Jurkat, Clone E6-1 (cell line): Measurements from ENCODE around the gene BCAT1.
"Not testable (repeated sequence)": the region's sequence is repeated elsewhere in the genome, so short reads cannot be mapped to it uniquely, and the experiment has no call there.

Source experiments
- DNase-seq: peaks from one replicate; pipeline ENCODE4 v3.0.0-alpha.2; 2011; ENCODE audit warnings: low read depth, low spot score
- H3K4me3 ChIP-seq: 2 replicates; pipeline ENCODE4 v1.5.1; 2011; ENCODE audit warnings: mild to moderate bottlenecking, low read length, control low read depth, moderate library complexity

BCAT1 gene

GRCh38 chr12:24931666-24932405, 17.1 kb downstream of the BCAT1 start:
- no peak overlapping the region for H3K4me3 ChIP-seq
- DNase-seq, result no peak

GRCh38 chr12:24929953-24930352, 18.9 kb downstream of the BCAT1 start:
- H3K4me3 ChIP-seq, result no peak overlapping the region
- DNase-seq, result no peak

DNA sequence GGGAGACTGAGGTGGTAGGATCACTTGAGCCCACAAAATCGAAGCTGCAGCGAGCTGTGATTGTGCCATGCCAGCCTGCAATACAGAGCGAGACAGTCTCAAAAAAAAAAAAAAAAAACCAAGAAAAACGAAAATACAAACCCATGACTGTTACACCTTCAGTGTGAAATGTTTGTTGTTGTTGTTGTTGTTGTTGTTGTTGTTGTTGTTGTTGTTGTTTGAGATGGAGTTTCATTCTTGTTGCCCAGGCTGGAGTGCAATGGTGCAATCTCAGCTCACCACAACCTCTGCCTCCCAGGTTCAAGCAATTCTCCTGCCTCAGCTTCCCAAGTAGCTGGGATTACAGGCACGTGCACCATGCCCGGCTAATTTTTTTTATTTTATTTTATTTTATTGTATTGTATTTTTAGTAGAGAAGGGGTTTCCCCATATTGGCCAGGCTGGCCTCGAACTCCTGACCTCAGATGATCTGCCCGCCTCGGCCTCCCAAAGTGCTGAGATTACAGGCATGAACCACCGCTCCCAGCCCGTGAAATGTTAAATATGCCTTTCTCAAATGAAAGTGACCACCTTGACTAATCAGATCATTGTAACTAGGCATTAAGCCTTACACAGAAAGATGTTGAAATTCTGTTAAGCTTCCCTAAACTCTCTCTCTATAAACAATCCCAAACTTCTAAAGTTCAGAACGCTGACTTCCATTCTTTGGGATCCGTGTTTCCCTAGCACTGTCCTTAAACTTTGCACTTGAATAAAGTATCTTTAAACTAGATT, 20.2 kb downstream of the BCAT1 start:
- not testable (repeated sequence) for DNase-seq, H3K4me3 ChIP-seq

- no peak overlapping the region for H3K4me3 ChIP-seq
Measured at GRCh38 chr12:24928131-24928530, 20.8 kb downstream of the BCAT1 start.

DNA sequence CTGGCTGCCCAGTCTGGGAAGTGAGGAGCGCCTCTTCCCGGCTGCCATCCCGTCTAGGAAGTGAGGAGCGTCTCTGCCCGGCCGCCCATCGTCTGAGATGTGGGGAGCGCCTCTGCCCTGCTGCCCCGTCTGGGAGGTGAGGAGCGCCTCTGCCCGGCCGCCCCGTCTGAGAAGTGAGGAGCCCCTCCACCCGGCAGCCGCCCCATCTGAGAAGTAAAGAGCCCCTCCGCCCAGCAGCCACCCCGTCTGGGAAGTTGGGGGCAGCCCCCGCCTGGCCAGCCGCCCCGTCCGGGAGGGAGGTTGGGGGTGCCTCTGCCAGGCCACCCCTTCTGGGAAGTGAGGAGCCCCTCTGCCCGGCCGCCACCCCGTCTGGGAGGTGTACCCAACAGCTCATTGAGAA, 22.8 kb downstream of the BCAT1 start:
- not testable (repeated sequence) for H3K4me3 ChIP-seq, DNase-seq

More at GRCh38 chr12:24928131-24928530, 20.8 kb downstream of the BCAT1 start:
- DNase-seq, result no peak

- no peak overlapping the region for H3K4me3 ChIP-seq
- DNase-seq, result no peak
Measured at GRCh38 chr12:24922090-24922489, 26.8 kb downstream of the BCAT1 start.

GRCh38 chr12:24921251-24922038, 27.5 kb downstream of the BCAT1 start:
- no peak overlapping the region for H3K4me3 ChIP-seq
- peak; percentile 52 for DNase-seq

DNA sequence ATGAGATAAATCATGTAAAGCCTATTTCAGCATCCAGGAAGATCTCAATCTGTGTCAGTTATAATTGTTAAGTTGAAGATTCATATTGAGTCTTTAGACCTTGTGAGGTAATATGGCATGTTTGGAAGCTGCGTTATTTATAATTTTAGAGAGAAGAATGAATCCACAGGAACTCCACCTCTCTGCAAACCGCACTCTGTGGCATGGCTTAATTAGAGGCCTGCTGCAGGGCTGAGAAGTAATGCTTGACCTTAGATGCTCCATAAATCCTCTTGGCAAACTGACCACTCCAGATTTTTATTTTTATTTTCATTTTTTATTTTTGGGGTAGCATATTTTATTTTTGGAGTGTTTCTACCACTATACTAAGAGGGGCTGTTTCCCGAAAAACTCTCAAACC, 28.8 kb downstream of the BCAT1 start:
- H3K4me3 ChIP-seq, result no peak overlapping the region
- no peak for DNase-seq

DNA sequence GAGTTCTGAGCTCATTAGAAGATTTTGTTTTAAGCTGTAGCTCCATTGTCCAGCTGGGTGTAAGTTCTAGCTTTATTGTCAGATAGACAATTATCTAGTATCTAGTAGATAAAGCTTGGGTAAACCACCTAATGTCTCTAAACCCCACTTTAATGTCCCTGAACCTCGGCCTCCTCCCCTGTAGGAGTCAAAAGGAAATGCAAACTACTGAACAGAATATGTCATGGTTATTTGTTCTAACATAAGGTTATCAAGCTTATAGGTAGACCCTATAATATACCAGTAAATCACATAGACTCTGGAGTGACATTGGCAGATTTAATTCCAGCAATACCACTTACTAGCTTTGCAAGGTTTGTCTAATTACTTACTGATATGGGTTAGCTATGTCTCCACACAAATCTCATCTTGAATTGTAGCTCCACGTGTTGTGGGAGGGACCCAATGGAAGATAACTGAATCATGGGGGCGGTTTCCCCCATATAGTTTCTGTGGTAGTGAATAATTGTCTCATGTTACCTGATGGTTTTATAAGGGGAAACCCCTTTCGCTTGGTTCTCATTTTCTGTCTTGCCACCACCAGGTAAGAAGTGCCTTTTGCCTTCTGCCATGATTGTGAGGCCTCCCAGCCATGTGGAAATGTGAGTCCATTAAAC, 29.4 kb downstream of the BCAT1 start:
- DNase-seq, result no peak
- H3K4me3 ChIP-seq, result no peak overlapping the region

DNA sequence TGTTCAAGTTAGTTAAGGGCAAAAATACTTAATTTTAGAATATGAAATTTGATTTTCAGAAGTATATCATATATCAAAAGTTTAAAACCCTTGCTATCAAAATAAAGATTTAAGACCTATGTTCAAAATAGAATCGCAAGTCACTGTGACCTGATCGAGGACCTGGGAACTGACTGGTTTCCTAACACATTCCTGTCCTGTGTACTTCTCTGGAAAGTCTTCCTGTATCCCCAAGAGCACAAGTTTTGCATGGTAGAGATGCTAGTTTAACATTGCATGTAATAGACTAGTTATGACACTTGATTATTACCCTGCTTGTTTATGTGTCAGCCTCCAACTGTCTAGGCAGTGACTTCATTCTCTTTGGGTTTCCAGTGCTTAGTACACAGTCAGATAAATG, 30.3 kb downstream of the BCAT1 start:
- H3K4me3 ChIP-seq, result no peak overlapping the region
- DNase-seq, result no peak

DNA sequence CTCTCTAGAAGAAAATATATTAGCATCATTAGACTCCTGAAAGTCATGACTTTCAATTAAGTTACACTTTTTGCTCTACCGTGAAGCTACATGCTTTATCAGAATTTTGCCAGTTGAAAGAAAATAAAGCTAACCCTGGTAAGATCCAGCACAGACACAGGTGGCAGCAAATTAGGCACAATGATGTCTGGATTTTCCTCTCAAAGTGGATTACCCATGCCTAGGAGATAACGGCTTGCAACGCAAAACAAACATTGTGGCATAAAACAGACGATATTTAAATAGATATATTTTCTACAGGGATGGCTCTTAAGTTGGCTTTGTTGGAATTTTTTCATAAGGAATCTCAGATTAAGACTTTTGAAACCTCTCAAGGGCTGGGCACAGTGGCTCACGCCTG, 33.4 kb downstream of the BCAT1 start:
- no peak for DNase-seq
- no peak overlapping the region for H3K4me3 ChIP-seq

DNA sequence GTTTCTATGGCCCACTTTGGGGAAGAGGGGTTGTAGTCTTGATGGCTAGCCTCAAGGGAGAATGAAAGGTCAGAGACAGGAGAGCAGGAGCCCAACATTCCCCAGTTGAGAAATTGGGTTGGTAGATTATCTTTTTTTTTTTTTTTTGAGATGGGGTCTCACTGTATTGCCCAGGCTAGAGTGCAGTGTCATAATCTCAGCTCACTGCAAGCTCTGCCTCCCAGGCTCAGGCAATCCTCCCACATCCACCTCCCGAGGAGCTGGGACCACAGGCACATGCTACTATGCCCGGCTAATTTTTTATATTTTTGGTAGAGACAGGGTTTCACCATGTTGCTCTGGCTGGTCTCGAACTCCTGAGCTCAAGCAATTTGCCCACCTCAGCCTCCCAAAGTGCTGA, 34.9 kb downstream of the BCAT1 start:
- H3K4me3 ChIP-seq, result no peak overlapping the region
- DNase-seq, result no peak

- H3K4me3 ChIP-seq, result no peak overlapping the region
- no peak for DNase-seq
Measured at GRCh38 chr12:24913130-24913529, 35.8 kb downstream of the BCAT1 start.

DNA sequence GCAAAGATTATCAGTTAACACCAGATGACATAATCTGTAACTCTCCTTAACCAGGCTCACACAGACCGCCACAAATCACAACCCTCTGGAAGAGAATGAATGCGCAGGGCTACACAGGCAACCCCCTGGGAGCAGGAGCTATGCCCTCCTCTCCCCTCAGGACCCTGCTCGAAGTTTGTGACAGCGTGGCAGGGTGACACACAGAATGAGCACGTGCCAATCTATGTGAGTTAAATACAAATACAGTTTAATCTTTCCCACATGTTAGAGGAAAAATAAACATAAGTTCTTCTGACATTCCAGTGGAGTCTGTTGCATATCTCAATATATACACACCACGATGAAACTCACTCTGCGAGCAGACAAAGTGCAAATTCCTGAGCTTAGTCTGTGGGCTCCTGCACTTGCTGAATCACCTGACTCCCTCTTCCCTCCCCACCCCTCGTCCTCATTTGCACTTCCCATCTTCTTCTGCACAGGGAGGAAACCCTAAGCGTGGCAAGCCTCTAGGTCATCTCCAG, 37.6 kb downstream of the BCAT1 start:
- no peak overlapping the region for H3K4me3 ChIP-seq
- no peak for DNase-seq

DNA sequence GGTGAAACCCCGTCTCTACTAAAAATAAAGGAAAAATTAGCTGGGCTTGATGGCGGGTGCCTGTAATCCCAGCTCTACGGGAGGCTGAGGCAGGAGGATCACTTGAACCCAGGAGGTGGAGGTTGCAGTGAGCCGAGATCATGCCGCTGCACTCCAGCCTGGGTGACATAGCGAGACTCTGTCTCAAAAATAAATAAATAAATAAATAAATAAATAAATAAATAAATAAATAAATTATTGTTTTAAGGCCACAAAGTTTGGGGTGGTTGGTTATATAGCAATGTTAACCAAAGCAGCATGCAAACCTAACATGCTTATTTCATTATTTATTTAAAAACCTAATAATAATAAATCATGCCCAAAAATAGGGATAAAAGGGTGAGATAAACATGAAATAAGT, 38.7 kb downstream of the BCAT1 start:
- DNase-seq, result not testable (repeated sequence)

GRCh38 chr12:24909667-24910066, 39.2 kb downstream of the BCAT1 start:
- no peak overlapping the region for H3K4me3 ChIP-seq
- DNase-seq, result no peak

More for the DNA sequence above, 38.7 kb downstream of the BCAT1 start:
- H3K4me3 ChIP-seq, result not testable (repeated sequence)

DNA sequence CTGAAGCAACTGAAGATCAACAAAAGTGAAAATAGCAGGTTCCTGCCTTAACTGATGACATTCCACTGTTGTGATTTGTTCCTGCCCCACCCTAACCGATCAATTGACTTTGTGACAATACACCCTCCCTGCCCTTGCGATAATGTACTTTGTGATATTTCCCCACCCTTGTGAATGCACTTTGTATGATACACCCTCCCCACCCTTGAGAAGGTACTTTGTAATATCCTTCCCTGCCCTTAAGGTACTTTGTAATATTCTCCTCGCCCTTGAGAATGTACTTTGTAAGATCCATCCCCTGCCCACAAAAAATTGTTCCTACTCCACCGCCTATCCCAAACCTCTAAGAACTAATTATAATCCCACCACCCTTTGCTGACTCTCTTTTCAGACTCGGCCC, 41.4 kb downstream of the BCAT1 start:
- no peak for DNase-seq
- no peak overlapping the region for H3K4me3 ChIP-seq

GRCh38 chr12:24906141-24906540, 42.8 kb downstream of the BCAT1 start:
- H3K4me3 ChIP-seq, result no peak overlapping the region
- no peak for DNase-seq

DNA sequence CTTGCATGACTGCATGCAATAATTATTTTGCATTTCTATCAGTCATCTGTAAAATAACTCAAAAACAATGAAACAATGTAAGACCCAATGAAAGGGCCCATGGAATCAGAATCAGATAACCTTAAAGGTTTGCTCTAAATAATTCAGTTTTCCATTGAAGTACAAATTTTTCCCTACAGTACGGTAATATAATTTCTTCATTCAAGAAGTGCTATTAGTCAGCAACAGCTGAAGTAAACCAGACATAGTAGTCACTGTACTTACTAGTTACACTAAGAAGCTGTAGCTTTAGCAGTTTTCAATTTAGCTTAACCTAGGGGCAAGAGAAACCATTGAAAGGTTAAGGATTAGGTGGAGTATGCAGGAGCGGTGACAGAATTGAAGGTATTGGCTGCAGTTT, 43.5 kb downstream of the BCAT1 start:
- DNase-seq, result no peak
- H3K4me3 ChIP-seq, result no peak overlapping the region
